Fibroblast of lung (primary cell): ENCODE results near the gene CHN2.

Experiments used
- CTCF ChIP-seq, 2 donors: IDR thresholded peaks in 1 of 2; conservative IDR thresholded peaks in 1 of 2; 1 replicate in 1 of 2; 2 replicates in 1 of 2; pipeline ENCODE4 v1.5.1; 2011 to 2012; ENCODE audit warnings: low read length in 2 of 2, control low read depth in 1 of 2, inconsistent platforms in 1 of 2, low read depth in 1 of 2, mild to moderate bottlenecking in 1 of 2
- EZH2 ChIP-seq: IDR thresholded peaks from 2 replicates; pipeline ENCODE4 v1.5.1; 2012; ENCODE audit warnings: low read length, control low read depth, mild to moderate bottlenecking; ENCODE audit errors: missing control alignments

GRCh38 chr7:29412912-29413311 is 218.3 kb downstream of the CHN2 start:
- TF ChIP-seq CTCF (conservative IDR thresholded peaks at IDR 0.05 in 1 of 2, IDR thresholded peaks at IDR 0.05 in 1 of 2; ENCODE audit: low read depth in 1 of 2, low read length in 2 of 2) (no peak), EZH2 (no peak)
